A172 (cell line): ENCODE results near the gene MOCS3. TPM values are rescaled to one million over a fixed set of nuclear protein-coding genes. Genes with fewer than 3 reads are reported as not detected.

ENCODE experiments used
- DNase-seq: peaks from one replicate; pipeline ENCODE4 v3.0.0-alpha.2; 2015; ENCODE audit warnings: low spot score
- total RNA-seq: library from RNA; depleted of rRNA; stranded (reverse); fragments of >200 nt; shearing (Covaris generic); gene quantifications from 2 replicates; pipeline ENCODE4 v1.2.3, GENCODE V29; 2014

Gene MOCS3
- total RNA-seq, 1 experiment from 2014 or later: 9.4 TPM

DNA sequence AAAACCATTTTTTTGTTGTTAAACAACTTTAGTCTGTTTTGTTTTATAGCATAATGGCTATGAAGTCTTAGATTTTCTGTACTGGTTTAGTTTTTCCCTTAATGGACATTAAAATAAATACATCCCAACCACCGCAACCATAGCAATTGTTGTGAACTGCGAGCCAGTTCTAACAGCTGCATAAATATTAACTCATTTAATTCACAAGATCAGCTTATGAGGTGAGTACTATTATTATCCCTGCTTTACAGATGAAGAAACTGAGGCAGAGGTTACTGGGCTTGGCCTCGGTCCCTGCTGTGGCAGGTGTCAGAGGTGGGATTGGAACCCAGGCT lies 23.1 kb downstream of the MOCS3 start:
- no peak for DNase-seq

DNA sequence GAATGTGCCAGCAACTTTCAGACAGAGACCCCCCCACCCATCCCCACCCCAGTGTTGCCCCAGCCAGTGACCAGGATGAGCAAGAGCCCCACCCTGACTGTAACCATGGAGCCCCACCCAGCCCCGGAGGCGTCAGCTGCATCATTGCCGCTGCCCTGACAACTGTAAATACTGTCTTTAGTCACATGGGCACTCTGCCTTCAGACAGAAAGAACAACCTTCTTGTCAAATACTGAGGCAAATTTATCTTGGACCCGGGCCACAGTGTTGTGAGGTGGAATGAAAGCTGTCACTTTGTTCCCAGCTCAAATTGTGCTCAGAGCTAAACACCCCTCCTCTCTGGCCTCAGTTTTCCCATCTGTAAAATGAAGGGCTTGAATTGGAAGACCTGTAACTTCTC lies 23.7 kb downstream of the MOCS3 start:
- peak; percentile 73 for DNase-seq

DNA sequence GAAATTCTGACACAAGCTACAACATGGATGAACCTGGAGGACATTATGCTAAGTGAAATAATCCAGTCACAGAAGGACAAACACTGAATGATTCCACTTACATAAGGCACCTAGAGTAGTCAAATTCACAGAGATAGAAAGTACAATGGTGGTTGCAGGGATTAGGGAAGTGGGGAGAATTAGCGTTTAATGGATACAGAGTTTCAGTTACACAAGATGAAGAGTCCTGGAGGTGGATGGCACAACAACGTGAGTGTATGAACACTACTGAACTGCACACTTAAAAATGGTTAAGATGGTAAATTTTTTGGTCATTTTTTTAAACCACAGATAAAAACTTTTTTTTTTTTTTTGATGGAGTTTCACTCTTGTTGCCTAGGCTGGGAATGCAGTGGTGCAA lies 24.7 kb downstream of the MOCS3 start:
- no peak for DNase-seq

DNA sequence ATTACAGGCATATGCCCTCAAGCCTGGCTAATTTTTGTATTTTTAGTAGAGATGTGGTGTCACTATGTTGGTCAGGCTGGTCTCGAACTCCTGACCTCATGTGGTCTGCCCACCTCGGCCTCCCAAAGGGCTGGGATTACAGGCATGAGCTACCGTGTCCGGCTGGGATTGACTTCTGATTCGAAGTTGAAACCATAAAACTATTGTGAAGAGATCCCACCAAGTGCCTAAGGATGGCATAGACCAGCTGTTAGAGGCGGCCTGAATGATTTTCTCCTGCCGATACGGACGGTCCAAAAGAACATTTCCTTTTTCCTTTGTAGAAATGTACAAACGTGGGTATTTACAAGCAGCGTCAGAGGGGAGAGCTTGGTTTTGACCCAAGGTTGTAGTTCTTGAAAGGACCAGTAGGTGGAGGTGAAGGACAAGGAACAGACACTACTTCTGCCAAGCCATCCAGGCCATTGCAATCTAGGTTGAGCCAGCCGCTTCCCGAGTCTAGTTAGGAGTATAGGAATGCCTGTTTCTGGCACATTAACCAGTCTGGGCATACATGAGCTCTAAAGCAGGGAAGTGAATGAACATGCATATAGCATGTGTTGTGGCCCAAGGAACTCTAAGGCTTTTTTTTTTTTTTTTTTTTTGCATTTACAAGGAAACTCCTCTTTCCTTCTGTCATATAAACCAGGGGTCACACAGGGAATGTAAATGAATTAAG lies 29.0 kb downstream of the MOCS3 start:
- peak; percentile 90 for DNase-seq

DNA sequence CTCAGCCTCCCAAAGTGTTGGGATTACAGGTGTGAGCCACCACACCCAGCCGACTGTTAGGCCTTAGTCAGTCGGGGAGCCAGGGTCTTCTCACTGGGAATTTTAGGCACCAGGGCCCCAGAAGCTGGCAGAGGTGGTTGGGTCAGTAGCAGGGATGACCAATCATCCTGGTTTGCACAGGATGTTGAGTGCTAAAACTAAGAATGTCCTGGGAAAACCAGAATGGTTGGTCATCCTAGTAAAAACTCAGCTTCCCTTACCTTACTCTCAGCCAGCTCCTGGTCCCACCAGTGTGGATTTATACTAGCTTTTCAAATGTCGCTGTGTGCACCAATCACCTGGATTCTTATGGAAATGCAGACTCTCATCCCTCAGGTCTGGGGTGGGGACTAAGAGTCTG lies 32.5 kb downstream of the MOCS3 start:
- DNase-seq: no peak

DNA sequence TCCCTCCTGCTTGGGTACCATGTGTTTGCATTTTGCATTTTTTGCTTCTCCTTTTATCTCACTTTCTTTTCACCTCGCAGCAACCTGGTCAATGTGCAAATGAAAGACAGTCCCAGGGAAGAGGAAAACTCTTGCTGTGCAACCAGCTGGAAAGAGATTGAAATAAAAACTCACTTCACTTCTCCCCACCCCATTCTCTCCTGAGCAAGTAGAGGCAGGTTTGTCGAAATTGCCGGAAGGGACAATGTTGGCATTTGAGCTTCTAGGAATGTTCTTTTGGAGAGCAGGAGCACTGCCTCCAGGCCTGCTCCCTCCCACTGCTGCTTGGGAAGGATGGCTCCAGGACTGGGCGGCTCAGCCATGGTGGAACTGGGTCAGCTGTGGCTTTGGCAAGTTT lies 33.7 kb downstream of the MOCS3 start:
- no peak for DNase-seq

DNA sequence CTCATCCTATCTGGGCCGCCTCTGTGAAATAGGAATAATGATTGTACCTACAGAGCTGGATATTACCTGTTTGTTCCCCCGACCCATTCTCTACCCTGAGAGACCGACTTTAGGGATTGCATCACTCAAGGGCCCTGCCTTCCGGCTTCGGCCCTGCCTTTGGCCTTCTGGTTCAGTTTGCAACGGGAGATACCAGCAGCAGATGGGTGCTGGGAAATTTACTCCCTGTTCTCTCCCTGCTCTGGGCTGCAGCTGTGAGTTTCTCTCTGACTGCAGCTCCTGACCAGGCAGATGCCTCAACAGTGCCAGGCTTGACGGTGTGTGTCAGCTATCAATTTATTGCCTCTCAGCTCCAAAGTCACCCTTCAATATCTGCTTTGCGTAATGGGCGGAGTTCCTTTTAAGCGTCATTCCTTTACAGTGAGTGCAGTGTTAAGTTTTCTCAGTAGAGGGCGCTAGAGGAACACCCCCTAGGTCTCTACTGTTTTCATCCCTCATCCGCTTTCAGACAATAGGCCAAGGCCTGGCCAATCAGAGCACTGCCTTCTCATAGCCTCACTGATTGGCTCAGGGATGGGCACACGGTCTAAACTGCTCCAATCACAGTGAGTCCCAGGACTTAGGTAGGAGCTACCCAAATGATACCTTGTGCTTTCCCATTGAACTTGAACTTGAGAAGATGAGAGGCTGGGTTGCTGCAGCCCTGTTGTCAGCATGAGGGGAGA lies 34.3 kb downstream of the MOCS3 start:
- DNase-seq: peak; percentile 85

DNA sequence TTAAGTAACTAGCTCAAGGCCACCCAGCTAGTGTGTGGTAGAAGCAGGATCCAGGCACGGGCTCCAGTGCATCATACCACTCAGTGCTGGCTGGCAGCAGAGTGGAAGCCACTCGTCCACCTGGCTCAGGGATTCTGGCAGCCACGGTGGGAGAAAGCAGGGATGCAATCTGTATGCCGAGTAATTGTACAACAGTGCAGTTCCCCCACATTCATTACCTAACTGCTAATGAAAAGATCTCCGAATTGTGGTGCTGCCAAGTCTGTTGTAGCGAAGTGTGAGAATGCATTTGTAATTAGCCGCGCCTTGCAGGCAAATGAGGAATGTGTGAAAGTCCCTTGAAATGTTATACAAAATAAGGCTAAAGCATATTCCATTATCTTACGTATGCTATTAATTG lies 35.3 kb downstream of the MOCS3 start:
- DNase-seq: no peak

DNA sequence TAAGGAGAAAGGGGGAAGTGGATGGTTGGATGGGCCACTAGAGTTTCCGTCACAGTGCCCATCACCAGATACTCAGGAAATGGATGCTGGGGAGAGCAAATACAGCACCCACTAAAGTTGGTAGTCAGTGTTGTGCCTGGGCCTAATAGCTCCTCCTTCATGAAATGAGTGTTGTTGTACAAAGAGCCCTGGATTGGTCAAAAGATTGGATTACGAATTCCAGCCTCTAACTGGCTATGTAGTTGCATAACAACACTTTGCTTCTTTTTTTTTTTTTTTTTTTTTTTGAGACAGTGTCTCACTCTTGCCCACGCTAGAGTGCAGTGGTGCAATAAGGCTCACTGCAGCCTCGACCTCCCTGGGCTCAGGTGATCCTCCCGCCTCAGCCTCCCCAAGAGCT lies 36.9 kb downstream of the MOCS3 start:
- DNase-seq: no peak

DNA sequence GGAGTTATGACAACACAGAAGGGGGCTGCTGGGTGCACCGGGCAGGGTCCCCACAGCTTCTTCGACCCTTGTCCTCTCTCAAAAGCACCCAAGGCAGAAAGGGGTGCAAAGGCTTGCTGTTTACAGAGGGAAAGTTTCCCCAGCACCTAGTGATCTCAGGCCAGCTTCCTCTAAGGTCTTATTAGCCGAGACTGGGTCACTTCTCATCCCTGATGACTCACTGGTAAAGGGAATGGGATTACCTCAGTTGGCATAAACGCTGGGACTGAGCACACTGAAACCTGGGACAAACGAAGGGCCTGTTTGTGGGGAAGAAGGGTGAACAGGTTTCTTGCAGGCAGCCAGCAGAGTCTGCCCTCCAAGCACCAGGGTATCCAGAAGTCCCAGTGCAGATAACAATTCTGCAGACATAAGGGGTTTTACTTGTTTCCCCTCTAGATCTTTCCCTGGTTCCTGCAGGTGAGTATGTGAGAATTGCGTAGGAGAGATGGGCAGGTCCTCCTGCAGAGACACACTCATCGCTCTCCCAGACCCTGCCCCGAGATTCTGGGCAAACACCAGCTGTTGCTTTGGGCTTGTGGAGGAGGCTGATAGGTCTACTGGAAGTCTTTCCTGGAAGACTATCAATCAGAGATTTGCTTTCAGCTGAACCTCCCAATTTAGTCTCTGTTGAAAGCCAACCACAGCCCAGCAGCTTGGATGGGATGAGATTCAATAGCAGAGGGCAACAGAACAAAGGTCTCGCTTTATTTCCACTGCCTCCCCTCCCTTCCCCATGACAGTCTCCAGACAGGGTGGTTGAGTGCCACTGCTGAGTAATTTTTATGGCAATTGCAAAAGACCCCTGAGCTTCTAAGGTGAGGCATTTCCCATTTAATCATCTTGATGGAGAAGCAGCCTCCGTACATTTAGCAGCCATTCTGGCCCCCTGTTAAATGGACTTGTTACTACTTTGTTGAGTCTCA lies 38.6 kb downstream of the MOCS3 start:
- peak; percentile 41 for DNase-seq

DNA sequence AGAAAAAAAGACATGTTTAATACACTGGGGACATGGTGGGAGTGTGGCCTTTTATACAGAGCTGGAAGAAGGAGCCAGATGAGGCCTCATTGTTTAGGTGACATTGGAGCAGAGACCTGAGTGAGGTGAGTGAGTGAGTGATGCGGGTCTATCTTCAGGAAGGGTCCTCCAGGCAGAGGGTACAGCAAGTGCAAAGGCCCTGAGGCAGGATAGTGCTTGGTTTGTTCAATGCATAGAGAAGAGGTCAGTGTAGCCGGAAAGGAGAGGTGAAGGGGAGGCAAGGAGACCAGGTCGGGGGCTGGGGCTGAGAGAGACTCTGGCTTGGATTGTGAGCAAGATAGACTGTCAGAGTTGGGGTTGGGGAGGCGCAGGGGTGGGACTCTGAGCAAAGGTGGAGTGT lies 40.7 kb downstream of the MOCS3 start:
- no peak for DNase-seq

DNA sequence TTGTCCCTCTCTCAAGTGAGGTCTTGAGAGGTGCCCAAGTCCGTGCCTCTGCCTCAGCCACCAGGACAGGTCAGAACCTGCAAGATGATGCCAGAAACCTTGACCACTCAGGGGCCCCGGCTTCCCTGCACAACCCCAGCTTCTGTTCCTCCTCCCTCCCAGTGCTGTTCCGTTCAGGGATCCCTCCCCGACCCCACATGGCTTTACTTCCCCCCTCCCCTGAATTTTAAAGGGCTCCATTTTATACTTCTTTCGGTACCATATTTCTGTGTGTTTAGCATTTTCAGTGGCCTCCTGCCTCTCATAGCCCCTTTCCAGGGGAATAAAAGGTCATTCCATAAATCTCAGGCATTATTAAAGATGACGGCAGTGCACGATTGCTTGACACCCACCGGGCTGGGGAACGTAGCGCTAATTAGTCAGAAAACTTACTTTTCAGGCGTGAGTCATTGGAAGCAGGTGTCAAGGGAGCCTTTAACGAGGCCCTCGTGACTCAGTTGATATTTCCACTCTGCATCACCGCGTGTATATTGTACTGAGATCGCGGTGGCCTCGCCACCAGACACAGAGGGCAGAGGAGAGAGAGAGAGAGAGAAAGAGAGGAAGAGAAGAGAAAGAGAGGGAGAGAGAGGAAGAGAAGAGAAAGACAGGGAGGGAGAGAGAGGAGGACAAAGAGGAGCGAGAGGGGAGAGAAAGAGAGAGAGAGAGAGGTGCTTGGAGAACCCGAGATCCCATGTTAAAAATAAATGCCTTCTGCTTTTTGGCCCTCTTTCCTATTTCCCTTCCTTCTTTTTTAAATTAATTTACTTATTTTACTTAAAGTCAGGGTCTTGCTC lies 43.0 kb downstream of the MOCS3 start:
- peak; percentile 32 for DNase-seq

DNA sequence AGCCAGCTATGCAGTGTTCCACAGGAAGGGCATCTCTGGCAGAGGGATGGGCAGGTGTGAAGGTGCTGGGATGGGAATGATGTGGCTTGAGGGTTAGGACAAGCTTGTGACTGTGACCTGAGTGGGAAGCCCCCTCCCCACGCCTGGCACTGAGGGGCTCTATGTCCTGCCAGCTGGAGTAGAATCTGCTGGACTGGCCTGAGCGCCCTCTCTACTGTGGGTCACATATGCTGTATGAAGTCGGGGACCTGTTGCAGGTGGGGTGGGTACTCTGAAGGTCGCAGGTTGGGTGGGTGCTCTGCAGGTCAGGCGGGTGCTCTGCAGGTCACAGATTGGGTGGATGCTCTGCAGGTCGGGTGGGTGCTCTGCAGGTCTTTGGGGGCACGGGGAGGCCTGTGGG lies 44.0 kb downstream of the MOCS3 start:
- DNase-seq: no peak

DNA sequence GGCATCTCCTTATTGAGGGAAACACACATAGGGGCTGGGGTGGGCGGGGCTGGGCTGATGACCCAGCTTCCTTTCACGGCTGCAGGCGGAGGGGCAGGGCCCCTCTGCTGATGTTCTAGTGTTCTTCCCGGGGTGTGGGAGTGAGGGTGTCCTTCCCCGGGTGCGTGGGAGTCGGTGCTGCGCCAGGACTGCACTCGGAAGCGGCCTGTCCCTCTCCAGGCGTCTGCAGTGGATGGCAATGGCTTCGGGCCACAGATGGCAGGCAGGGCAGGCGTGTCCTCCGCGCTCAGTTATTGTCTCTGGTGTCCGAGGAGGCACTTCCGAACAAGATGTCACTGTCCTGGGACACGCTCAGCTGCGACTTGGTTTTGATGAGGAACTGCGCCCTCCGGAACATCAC lies 45.1 kb downstream of the MOCS3 start:
- DNase-seq: no peak

DNA sequence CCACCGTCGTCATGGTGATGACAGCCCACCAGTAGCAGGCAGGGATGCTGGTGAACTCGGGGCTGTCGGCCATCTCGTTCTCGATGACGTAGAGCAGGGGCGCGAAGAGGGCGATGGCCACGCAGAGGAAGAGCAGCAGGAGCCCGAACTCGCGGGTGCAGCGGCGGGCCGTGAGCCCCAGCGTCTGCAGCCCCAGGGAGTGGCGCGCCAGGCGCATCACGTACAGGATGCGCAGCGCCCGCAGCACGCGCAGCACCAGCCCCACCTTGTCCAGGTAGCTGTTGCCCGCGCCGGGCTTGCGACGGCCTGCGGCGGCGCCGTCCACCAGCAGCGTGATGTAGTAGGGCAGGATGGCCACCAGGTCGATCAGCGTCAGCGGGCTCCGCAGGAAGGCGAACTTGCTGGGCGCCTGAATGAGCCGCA lies 45.7 kb downstream of the MOCS3 start:
- DNase-seq: no peak

DNA sequence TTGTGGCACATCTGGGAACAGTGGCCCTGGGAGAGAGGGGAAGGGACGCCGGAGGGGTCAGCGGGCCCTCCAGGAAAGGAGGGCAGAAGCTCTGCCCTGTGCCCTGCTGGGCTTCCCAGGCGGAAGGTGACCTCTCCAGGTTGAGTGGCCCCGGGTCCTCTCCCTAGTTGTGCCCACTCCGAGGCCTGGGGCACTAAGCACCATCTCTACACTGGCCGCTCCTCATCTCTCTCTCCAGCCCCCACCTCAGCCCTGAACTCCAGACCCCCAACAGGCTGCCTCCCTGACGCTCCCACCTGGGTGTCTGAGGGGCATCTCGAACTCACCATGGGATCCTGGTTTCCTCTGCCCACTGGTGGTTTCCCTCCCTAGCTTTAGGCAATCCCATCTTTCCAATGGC lies 46.2 kb downstream of the MOCS3 start:
- no peak for DNase-seq

DNA sequence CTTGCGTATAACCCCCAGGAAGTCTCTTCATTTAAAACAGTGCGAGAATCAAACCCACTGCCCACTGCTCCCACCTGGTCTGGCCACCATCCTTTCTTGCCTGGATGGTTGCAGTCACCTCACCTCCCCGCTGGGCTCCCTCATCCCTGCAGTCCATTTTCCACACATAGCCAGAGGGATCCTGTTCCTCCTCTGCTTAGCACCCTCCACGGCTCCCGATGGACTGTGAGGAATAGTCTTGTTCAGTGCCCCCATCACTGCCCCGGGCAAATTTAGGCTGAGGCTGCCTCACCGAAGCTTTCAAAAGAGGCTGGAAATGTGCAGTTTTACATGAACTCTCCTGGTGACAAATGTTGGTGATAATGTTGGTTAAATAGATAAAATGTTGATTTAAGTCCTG lies 46.6 kb downstream of the MOCS3 start:
- DNase-seq: no peak

DNA sequence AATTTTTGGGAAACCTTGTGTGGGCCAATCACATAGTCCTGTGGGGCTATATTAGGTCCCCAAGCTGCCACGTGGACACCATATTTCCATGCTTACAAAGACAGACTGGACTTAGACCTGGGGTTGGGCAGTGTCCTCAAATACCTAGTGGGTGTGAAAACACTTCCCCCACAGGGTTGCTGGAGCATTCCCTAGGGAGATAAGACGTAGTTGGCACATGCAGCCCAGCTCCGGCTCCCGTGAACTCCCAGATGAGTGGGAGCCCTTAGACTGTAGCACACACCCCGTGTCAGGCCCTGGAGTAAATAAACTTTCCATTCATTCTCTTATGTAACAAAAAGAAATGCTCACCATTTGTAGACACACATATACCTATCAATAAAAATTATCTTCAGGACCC lies 50.1 kb downstream of the MOCS3 start:
- DNase-seq: no peak

DNA sequence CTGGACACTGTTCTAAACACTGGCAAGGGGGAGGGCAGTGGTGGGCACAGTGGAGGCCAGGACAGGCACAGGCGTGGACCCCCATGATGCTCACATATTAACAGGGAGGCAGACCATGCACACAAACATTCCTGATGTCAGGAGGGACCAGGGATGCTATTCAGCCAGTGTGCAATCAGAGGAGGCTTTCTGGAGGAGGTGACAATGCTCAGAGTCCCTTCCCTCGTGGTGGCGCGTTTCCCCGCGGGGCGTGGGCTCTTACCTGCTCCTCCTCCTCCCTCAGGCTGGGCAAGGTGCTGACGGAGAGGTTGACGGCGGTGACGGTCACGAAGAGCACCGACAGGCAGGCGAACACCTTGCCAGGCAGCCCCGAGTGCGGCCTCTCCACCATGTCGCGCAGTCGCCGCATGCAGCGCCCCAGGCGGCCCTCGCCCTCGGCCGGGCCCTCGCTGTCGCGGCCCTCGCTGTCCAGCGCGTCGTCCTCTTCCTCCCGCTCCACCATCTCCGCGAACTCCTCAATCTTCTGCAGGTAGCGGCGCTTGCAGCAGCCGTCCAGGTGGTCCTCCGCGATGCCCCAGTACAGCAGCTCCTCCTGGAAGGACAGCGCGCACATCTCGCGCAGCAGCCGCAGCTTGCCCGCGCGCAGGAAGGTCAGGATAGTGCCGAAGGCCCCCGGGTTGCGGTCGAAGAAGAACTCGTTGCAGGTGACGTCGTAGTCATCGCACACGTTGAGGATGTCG lies 50.9 kb downstream of the MOCS3 start:
- no peak for DNase-seq

DNA sequence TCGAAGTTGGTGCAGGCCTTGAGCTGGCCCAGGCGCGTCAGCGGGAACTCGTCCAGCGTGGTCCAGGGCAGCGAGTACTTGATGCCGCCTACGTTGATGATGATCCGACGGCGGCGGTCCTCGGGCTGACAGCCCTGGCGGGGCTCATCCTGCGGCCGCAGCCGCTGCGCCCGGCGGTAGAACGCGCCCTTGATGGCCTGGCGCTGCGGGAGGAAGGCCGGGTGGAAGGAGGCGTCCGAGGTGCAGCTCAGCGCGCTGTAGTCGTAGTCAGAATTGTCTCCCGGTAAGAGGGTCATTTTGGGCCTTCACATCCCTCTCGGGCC lies 51.4 kb downstream of the MOCS3 start:
- DNase-seq: no peak

DNA sequence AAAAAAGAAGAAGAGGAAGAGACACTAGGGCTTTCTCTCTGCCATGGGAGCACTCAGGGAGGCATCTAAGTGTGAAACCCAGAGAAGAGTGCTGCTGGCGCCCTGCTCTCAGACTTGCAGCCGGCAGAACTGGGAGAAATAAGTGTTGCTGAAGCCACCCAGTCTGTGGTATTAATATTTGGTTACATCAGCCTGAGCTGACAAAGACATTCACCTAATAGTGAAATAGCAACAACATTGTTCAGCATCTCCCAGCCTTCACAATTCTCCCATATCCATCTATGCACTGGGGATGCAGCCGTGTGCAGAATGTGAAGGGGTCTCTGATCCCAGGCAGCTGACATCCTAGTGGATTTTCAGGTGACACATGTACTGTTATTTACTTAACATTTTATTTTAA lies 52.3 kb downstream of the MOCS3 start:
- DNase-seq: no peak
